ENCODE data around the gene MRPL11.
A peak's percentile ranks its signal among the peaks of the same experiment; 100 is the strongest.
"Not testable (repeated sequence)": the region's sequence is repeated elsewhere in the genome, so short reads cannot be mapped to it uniquely, and the experiment has no call there.

MRPL11 gene

GRCh38 chr11:66466225-66467033 is 27.8 kb upstream of the MRPL11 start, which contains the start of gene PELI3:
PELI3 (plus strand) TSS chr11:66466905; CDS start chr11:66468129, 1,224 bp downstream.
- DNase-seq: peak; percentile 92

DNA sequence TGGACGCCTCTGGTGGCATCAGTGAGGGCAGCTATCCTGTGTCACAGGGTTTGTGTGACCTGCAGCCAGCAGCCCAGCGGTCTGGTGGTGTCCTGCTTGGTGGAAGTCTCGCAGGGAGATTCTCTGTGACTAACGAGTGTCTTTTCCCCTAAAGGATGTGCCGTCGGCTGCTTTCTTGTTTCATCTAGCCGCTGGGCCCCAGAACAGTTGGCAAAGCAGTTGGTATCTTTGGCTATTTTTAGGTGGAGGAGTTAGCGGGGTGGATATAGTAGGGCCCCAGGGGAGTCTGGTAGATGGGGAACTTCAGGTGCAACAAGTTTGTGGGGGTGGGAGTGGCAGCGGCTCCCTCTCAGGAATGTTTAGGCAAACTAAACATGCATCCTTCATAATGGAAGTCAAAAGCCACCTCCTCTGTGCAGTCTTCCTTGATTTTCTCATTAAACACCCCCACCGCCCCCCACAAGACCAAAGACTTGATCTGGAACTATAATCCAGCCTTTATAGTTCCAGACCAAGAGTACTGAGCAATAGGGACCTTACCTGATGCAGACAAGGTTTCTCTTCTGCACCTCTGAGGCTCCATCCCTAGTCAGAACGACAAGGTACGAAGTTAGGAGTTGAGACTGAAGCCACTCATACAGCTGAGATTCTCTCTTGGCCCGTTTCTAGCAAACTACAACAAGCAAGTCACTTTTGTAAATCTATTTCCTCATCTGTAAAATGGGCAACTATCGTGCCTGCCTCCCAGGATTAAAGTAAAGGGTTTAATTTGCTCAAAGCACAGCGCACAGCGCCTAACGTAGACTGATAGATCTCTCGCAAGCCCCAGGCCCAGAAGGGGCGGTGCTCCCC is 27.0 kb upstream of the MRPL11 start:
- DNase-seq: no peak

- no peak for DNase-seq
These were observed 26.3 kb upstream of the MRPL11 start for GRCh38 chr11:66464916-66465315.

- DNase-seq: not testable (repeated sequence)
These were observed 25.5 kb upstream of the MRPL11 start for GRCh38 chr11:66464116-66464515.

DNA sequence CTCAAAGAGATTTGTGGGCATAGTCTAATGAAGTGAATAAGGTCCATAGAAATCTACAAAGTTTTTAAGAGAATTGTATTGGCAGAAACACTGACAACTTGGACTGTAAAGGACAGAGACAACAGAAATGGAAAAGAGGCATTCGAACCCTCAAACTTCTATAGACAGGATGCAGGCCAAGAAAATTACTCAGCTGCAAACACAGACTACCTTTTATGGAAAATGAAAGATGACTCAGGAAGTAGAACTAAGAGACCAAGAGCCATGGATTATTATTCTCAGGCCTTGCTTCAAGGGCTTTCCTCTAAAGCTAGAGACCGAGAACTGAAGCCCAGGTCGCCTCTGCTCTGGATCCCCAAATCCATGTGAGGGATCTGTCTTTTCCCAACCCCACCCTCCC is 24.3 kb upstream of the MRPL11 start:
- no peak for DNase-seq

DNA sequence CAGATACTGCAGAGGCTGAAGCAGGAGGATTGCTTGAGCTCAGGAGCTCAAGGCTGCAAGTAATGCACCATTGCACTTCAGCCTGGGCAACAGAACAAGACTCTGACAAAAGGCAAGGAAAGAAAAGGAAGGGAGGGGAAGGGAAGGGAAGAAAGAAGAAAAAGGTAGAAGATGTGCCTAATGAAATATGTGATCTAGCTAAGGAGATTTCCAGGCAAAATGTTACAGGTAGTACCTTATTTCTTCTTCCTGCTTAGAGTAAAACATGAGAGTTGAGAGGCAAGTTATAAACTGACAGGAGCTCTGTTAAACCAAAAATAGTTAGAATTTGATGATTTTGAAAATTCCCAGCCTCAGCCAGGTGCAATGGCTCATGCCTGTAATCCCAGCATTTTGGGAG is 23.4 kb upstream of the MRPL11 start:
- no peak for DNase-seq

DNA sequence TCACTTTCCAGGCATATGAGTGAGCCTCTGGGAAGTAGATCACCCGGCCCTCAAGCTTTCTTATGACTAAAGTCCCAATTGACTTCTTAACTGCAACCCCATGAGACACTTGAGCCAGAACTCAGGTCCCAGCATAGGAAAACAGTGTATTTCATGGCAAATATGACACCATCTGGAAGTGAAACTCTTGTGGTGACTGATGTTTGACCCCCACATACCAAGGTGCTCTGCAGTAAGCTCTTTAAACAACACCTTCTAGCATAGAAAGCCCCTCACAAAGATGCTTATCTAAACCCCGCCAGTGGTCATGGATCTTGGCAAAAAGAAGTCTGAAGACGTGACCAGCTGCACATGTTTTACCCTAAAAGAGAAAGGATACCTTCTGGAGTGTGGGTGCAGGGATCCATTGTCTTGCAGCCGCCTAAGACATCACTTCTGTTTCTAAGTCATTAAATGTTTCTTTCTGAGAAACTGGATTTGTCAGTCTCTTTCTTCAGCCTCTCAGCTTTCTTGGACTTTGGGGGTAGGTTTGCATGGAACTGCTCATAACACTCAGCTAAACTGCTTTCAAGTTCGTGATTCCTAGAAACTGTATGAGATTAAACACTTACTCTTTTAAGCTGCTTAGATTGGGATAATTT is 20.6 kb upstream of the MRPL11 start:
- DNase-seq: no peak

DNA sequence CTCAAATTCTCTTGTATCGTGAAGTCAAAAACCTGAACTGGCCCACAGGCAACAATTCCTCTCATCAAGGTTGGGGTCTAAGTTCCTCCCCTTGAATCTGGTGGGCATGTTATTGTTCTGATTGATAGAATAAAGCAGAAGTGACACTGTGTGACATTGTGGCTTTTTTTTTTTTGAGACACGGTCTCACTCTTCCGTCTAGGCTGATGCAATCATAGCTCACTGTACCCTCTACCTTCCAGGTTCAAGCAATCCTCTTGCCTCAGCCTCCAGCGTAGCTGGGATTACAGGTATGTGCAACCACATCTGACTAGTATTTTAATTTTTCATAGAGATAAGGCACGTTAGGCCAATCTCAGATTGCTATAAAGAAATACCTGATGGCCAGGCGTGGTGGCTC is 19.2 kb upstream of the MRPL11 start:
- no peak for DNase-seq

DNA sequence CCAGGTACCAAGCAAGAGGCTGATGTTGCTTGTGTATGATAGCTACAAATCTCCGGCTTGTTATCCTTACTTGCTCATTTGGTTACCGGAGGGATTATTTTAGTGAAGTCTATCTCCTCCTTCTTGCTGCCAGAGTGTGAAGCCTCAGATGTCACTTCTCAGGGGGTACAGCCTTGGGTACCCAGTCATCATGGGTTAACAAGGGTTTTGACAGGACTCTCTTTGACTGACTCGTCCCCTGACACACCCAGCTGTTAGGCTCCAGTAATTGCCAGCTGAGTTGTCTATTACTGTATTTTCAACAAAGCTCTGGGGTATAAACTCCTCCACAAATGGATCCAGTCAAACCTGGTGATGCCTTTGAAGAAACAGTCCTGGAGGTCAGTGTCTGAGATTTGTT is 16.2 kb upstream of the MRPL11 start:
- no peak for DNase-seq

- DNase-seq: no peak
These were observed 15.6 kb upstream of the MRPL11 start for GRCh38 chr11:66454247-66454646.

DNA sequence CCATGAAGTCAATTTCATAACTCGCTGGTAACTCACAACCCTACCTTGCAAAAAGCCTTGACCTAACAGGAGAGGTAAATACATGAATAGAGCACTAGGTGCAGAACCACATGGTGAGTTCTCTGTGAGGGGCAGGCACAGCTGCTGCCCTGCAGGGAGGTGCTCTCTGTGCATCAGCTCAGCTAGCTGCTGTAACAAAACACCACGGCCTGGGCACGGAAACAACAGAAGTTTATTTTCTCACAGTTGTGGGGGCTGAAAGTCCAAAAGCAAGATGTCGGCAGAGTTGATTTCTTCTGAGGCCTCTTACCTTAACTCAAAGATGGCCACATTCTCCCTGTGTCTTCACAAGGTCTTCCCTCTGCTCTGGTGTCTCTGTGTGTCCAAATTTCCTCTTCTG is 13.0 kb upstream of the MRPL11 start:
- no peak for DNase-seq

DNA sequence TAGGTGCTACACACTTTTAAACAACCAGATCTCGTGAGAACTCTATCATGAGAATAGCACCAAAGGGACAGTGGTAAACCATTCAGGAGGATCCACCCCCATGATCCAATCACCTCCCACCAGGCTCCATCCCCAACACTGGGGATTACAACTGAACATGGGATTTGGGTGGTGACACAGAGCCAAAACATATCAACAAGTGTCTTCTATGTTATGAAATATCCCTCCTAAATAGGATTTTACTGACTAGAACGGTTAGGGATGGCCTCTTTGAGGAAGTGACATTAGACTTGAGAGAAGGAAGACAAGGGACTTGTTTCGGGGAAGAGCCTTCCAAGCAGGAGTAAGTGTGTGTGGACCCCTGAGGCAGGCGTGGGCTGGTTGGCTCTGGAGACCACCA is 11.9 kb upstream of the MRPL11 start:
- no peak for DNase-seq

- no peak for DNase-seq
These were observed 9.9 kb upstream of the MRPL11 start for GRCh38 chr11:66448523-66448922.

DNA sequence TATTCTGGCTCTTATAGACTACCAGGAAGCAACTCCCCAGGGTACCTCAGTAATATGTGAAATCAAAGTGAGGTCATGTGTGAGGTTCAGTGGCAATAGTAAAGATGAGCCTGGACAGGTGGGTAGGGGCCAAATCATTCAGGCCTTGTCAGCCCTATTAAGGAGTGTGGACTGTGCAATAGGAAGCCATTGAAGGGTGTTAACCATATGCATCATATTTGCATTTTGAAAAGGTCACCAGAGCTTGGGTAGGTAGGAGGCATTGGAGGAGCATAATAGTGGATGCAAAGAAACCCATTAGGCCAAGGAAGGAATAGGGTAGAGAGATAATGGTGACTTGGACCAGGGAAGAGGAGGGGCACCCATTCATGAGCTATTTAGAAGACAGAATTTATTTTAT is 8.4 kb upstream of the MRPL11 start:
- DNase-seq: no peak

GRCh38 chr11:66443602-66444001 is 5.0 kb upstream of the MRPL11 start:
- no peak for DNase-seq

DNA sequence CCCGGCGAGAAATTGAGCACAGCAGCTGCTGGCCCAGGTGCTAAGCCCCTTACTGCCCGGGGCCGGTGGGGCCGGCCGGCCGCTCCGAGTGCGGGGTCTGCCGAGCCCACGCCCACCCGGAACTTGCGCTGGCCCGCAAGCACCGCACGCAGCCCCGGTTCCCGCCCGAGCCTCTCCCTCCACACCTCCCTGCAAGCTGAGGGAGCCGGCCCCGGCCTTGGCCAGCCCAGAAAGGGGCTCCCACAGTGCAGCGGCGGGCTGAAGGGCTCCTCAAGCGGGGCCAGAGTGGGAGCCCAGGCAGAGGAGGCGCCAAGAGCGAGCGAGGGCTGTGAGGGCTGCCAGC is 2.3 kb upstream of the MRPL11 start:
- DNase-seq: not testable (repeated sequence)

DNA sequence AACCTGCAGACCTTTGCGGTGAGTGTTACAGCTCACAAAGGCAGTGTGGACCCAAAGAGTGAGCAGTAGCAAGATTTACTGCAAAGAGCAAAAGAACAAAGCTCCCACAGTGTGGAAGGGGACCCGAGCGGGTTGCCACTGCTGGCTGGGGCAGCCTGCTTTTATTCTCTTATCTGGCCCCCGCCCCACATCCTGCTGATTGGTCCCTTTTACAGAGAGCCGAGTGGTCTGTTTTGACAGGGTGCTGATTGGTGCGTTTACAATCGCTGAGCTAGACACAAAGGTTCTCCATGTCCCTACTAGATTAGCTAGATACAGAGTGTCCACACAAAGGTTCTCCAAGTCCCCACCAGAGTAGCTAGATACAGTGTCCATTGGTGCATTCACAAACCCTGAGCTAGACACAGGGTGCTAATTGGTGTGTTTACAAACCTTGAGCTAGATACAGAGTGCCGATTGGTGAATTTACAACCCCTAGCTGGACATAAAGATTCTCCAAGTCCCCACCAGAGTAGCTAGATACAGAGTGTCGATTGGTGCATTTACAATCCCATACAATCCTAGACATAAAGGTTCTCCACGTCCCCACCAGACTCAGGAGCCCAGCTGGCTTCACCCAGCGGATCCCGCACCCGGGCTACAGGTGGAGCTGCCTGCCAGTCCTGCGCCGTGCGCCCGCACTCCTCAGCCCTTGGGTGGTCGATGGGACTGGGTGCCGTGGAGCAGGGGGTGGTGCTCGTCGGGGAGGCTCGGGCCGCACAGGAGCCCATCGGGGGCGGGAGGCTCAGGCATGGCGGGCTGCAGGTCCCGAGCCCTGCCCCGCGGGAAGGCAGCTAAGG is 1.7 kb upstream of the MRPL11 start:
- not testable (repeated sequence) for DNase-seq

GRCh38 chr11:66437979-66438503 is 607 bp downstream of the MRPL11 start:
- DNase-seq: no peak

DNA sequence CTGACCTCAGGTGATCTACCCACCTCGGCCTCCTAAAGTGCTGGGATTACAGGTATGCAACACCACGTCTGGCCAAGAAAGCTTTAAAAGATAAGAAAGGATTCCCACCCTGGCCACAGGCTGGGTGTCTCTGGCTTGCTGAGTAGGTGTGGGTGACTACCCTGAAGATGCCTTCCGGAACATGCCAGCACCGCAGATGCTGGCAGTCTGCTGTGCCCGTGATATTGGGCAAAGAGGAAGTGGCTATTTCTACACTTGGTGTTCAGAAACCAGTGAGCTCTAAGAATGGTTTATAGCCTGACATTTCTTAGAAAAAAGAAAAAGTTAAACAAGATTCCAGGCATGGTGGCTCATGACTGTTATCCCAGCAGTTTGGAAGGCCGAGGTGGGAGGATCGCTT is 6.1 kb downstream of the MRPL11 start:
- DNase-seq: no peak

GRCh38 chr11:66431871-66432329 is 6.7 kb downstream of the MRPL11 start:
- DNase-seq: not testable (repeated sequence)

GRCh38 chr11:66431287-66431686 is 7.4 kb downstream of the MRPL11 start:
- not testable (repeated sequence) for DNase-seq

DNA sequence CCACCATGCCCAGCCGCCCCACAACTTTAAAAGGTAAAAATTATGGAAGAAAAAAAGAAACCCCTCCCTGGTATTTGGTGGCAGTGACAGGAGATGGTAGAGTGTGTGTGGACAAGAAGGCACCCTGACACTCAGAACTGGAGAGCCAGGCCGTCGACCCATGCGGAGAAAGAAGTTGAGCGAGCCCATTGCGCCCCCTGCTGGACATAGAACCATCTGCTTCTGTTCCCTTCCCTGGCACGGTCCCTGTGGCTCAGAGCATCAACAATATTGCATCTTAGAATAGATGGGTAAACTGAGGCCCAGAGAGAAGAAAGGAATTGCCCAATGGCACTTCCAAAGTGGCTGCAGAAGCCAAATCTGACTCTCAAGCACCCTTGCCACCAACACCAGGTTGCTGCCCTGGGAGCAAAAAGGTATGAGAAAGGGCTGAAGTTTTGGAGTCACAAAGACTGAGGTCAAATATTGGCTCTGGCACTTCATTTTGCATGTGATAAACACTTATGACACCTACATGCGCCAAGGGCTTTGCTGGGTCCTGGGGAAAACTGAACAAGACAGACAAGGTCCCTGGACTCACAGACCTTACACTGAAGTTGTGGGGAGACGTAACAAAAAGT is 8.6 kb downstream of the MRPL11 start:
- peak; percentile 78 for DNase-seq

Measured in stimulated activated CD4-positive, alpha-beta T cell treated with anti-CD3 and anti-CD28 coated beads, Interleukin-1b, Interleukin-23, amount 100 ng/mL, for 48 hours (primary cell).